Pulmonary artery endothelial cell (primary cell): ENCODE data around the gene SLC45A2. TPM values are rescaled to one million over a fixed set of nuclear protein-coding genes. Genes with fewer than 3 reads are reported as not detected.

Experiments used
- DNase-seq: peaks from one replicate; pipeline ENCODE4 v3.0.0-alpha.2; 2011; ENCODE audit warnings: low read depth, low spot score
- total RNA-seq: library from RNA; depleted of rRNA; stranded (reverse); fragments of >200 nt; gene quantifications from 2 replicates; pipeline ENCODE4 v1.2.3, GENCODE V29; 2014

Gene SLC45A2
- total RNA-seq, 1 donor from 2014 or later, result 0.13 TPM

DNA sequence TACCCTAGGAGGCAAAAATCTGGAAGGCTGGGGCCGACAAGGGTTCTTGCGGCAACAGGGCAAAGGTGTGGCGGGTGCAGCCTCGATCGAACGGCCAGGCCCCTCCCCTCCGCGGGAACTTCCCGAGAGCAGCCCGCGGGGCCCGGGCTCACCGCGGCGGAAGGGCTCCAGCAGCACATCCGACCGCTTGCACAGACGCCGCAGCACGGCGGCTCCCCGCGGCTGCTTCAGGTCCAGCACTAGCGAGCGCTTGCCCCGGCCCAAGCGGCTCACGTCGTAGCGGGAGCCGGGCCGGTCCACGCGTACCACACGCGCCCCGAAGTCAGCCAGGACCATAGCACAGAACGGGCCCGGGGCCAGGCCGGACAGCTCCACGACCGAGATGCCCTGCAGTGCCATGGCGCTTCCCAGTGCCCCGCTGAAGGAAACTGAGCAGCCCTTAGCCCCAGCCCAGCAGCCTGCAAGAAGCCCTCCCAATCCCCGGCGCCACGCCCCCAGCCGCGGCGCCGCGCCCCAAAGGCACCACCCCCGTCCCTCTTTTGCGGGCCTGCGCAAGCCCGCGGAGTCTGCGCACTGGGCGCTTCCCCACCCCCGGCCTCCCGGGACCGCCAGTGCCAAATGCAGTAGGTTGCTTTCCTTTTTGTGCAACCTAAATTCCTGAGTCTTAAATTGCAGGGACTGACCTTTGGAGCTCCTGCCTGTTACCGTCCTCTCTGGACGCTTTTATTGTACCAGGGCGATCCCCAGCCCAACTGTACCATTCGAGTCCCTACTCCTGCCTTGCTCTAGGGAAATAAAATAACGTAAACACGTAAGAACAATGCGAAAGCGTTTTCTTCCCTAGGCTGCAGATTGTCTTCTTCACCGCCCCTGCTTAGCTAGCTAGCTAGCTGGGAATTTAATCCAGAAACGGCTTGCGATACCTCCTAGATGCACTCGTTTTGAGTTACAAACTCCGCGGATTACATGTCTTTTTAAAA is 23.4 kb upstream of the SLC45A2 start, which contains the start of gene AMACR:
Gene AMACR, minus strand, starts transcription at position 430 of the 980 bp plus-strand sequence. Its CDS starts 31 bp downstream, at position 399.
- peak; percentile 51 for DNase-seq

DNA sequence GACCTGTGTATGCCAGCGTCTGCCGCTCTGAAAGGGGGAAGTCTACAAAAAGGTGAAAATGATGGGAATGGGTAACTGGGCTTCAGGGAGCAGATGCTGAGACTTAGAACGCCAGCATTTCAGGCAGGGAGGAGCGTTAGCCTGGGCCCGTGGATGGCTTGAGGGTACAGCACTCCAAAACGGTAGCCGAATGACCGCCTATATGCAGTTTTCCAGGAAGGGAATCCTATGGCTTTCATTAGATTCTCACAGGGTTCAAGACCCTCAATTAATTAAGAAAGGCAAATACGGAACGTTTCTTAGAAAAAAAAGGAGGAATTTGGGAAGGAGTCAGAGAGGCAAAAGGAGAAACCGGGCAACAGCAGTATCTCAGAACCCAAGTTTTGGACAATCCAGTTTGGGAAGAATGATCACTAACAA is 22.7 kb upstream of the SLC45A2 start:
- DNase-seq, result no peak

DNA sequence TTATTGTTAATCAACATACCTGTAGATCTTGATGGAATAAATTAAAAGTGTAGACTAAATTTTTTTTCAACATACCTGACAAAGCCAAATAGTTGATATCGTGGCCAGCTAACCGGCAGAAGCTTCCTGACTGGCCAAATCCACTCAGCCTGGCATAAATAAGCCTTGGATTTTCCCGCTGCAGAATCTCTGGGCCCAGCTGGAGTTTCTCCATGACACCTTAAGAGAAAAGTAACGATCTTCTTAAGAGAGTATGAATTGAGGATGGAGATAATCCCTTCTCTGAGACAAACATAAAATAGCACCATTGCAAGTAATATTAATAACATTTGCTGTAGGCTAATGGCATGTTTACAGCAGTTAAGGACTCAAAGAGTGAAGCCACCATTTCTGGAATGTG is 21.2 kb upstream of the SLC45A2 start:
- no peak for DNase-seq

DNA sequence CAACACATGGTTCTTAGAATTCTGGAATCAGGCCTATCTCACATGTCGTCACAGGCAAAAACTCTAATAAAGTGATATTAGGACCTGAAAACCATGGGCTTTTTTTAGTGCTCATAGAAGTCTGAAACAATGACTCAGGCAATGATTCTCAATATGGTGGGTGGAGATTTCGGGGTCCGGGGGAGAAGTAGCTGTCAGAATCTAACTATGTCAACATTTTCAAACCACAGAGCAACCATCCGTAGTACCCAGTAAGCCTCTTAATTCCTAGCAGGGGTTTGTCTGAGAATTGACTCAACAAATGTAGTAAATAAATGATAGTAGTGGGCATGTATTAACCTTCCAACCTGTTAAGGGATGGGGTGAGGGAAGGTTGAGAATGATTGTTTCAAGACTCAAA is 20.7 kb upstream of the SLC45A2 start:
- no peak for DNase-seq

DNA sequence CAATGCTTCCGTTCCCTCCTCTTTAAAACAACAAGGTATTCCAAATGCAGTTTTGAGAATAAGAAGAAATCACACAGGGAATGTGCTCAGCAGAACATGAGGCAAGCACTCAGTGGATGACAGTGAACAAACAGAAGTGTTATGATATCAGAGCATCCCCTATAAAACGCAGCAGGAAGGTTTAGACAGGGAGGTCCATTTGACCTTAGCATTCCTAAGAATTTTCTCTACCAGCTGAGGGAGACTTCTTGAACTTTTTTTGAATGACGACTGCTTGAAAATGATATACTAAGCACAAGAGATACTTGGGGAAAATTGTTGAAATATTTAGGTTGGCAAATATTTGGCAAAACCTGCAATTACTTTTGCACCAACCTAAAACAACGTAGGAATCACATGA is 19.4 kb upstream of the SLC45A2 start:
- DNase-seq, result no peak

DNA sequence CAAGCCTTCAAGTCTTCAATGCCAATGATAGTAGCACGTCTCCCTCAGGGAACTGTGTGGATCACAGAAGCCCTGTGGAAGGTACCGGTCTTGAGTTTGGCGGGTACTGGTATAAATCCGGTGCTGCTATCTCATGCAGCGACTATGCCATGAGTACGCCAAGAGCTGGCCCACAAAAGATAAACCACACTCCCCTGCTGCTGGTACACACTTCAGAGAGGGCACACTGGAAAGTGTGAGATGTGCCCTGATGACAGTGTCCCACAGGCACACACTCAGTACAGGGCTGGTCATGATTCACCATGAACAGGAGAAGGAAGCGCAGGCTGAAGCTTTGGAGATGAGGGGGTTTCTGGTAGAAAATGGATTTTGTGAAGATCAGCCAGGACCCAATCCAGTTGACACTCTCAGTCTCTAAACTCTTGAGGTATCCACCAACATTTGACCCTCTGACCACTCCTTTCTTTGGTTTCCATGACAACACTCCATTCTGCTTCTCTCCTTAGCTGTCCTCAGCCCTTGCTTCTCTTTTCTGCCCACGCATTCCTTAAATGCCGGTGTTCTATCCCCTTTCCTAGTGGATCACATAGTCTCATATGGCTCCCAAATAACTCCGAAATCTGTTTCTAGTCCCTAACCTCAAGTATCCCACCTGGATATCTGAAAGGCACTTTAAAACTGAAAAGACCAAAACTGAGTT is 18.3 kb upstream of the SLC45A2 start:
- no peak for DNase-seq

DNA sequence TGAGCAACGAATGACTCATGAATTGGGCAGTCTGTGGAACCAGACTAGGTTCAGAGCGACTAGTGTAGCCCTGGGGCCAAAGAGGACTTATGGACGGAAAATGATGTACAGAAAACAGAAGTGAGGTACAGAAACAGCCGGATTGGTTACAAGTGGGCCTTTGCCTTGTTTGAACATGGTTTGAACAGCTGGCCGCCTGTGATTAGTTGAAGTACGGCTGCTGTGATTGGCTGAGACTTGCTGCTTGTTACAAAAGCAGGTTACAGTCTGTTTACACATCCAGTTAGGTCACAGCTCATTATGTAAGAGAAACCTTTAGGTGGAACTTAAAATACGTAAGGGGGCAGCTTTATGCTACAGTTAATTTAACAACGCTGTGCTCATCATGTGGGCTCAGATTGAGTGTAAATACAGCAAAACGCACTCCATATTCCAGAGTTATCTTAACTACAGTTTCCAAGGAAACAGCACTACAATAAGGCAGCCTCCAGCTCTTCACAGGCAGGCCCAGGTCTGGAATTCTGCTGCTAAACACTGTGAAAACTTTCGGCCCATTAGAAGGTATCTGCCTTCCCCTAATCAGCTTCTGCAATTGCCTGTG is 16.8 kb upstream of the SLC45A2 start:
- no peak for DNase-seq

DNA sequence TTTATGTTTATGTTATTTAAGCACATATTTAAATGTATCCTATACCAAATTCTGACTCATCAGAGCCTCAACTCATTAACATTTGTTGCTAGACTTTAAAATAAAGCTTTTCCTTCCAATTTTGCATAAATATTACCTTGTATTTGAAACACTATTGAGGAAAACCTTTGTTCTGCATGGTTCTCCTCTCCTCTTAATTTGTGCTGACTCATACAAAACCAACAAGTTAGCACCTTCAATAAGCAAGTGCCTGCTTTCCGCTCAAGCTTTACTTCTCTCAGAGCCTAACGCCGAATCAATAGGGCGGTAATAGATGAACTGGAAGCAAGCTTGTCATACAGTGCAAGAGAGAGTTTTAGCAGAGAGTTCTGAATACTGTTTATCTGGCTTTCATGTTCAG is 15.5 kb upstream of the SLC45A2 start:
- no peak for DNase-seq

DNA sequence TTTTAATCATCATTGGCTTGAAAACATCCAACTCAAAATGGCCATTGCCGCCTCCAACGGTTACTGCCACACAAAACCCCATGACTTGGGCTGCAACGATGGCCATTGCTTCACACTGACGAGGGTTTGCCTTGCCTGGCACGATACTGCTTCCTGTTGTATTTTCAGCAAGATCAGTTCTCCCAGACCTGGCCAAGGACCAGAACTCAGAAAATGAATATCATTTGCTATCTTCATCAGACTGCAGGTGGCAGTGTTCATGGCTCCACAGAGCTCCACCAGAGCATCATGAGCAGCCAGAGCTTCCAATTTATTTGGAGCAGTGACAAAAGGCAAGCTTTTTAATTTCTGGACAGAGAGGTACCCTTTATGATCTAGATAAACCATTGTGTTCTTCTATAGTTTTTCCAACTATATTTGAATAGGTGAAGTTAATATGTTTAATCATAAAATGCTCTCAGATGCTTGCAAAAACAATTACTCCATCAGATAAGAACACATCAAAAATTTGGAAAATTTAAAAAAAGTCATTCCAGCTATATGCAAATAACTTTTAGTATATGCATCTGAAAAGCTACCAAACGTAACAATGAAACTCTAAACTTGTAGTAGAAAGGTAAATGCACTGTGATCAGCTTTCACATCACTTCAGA is 13.0 kb upstream of the SLC45A2 start:
- peak; percentile 64 for DNase-seq

DNA sequence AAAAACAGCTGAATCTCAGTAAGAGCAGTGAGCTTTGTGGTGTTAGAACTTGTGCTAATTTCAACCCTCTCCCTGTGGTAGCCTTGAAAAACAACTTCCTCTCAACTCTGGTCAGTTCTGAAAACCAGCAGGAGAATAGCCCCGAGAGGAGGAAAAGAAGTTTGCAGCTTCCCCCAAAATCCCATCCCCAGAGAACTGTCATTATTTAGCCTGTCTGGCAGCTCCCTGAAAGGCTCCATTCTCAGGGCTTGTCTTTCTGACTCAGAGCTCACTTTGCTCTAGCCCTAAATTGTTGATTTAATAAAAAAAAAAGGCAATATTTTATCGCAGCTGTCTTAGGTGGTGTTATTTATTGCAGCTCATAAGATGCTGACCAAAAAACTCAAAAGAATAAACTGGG is 11.4 kb upstream of the SLC45A2 start:
- DNase-seq, result no peak

DNA sequence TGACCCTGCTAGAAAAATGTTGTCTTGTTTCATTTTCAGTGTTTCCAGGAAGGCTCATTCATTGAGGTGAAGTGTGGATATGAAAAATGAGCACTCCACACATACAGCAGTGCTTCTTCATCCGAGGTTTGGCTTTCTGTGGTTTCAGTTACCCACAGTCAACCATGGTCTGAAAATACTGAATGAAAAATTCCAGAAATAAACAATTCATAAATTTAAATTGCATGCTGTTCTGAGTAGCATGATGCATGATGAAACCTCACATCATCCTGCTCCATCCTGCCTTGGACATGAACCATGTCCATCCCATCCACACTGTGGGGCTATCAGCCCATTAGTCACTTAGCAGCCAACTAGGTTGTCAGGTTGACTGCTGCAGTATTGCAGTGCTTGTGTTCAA is 10.4 kb upstream of the SLC45A2 start:
- DNase-seq, result no peak

DNA sequence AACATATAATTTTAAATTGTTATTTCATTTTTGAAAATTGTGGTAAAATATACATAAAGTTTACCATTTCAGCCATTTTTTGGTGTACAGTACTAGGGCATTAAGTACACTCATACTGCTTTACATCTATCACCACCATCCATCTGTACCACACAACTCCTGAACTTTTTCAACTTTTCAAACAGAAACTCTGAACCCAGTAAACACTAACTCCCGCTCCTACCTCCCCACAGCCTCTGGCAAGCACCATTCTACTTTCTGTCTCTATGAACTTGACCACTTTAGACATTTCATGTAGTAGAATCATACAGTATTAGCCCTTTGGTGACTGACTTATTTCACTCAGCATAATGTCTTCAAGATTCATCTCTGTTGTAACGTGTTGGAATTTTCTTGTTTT is 8.4 kb upstream of the SLC45A2 start:
- DNase-seq, result no peak

DNA sequence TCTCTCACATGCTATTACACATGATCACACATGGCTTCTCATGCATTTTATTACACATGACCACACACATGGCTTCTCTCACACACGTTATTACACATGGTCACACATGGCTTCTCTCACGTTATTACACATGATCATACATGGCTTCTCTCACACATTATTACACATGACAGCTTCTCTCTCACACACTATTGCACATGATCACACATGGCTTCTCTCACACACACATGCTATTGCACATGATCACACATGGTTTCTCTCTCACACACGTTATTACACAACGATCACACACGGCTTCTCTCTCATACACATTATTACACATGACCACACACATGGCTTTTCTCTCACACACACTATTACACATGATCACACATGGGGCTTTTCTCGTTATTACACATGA is 954 bp upstream of the SLC45A2 start:
- no peak for DNase-seq

DNA sequence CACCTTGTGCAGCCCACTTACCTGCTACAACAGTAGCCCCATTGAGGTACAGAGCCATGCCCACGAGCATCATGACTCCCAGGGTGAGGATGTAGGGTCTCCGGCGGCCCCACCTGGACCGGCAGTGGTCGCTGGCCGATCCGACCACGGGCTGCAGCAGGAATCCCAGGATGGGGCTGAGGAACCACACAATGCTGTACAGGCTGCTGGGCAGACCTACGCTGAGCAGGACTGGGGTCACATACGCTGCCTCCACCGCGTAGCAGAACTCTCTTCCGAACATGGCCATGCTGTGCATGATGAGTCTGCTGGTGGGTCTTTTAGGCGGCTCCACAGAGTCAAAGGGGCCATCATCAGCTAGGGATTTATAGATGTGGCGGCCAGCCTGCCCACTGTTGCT is 315 bp downstream of the SLC45A2 start:
- DNase-seq, result no peak

DNA sequence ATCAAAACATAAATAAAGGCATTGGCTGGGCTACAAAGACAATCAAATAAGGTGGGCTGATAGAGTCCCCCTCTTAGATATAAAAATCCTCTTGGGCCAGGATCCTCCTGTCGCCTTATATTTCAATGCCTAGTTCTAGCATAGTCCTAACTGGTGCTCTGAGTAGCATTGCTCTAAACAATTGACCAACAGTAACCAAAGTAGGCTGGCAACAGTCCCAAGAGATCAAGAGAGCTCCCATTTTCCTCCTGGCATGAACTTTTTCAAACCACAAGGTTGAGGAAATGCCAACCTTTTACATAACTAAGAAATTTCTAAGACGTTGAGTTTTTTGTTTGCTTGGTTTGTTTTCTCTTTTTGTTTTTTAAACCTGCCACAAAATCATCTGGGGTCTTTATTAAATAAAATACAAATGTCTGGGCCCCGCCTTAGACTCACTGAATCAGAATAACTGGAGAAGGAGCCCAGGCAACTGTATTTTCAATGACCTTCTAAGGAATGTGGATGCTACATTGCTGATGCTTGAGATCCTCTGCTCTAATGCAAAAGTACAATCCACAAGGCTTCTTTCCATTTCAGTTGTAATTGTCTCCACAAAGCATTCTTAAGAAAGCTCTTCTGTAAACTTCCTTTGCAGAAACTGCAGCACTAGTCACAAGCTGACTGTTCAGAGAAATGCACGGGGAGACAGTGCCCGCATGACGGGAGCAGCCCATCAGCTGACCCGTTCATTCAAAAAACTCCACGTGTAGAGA is 2.9 kb downstream of the SLC45A2 start:
- DNase-seq, result no peak

DNA sequence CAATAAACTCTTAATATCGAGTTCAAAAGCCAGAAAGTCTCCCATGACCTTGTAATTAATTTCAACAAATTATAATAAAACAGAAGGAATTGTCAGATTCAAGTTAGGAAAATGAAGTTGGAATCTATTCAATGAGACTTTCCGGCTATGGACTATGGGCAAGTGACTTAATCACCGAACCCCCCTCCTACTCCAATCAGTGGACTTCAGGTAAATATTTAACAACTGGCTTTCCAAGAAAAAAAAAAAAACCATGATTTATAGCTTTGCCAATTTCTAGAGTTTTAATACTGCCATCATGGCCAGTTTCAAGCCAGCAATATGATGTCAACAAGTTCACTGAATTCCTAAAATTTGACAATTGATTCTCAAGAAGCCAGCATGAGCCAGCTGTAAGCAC is 4.5 kb downstream of the SLC45A2 start:
- DNase-seq, result no peak

DNA sequence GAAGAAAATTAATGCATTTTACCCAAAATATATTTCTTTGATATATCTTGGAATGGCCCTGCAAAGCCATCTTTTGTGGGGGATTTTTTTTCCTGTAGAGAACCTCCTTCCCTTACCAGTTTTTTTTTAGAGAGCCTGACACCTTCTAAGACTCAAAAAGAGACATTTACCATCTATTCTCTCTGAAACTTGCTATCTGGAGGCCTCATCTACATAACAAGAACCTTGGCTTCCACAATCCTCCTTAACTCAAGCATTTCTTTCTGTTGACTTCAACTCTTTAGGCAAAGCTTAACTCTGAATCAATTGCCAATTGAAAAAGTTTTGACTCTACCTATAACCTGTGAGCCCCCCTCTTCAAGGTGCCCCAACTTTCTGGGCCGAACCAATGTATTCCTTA is 6.2 kb downstream of the SLC45A2 start:
- DNase-seq, result no peak

DNA sequence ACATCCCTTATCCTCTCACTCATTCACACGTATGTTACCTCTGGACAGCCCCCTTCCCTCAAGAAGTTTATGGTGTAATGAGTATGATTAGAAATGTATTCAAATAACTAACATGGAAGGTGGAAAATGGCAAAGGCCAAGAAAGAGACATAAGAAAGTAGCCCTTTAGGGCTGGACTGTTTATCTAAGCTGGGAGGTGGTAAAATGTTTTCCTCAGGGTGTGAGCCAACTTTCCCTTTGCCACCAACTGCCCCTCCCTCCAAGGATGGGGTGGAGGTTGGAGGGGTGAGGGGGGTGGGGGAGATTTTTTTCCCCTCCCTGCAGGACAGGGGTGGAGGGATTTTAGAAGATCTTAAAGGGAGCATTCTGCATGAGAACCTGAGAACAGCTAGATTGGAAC is 8.2 kb downstream of the SLC45A2 start:
- DNase-seq, result no peak

DNA sequence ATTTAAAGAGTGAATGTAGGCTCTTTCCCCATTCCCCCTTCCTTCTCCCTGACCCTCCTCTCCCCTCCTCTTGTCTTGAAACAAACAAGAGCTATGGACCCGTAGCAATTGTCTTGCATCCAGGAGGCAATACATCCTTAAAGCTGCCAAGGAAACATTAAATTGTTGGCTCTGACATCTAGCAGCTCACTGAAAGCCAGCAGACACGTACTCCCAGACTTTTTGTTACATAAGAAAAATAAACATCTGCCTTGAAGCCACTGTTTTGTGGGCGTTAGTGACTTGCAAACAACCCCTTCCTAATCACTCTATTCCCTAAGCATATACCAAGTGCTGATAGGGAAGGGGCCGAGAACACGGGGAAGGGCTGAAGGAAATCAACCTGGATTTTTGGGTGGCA is 8.6 kb downstream of the SLC45A2 start:
- DNase-seq, result no peak

DNA sequence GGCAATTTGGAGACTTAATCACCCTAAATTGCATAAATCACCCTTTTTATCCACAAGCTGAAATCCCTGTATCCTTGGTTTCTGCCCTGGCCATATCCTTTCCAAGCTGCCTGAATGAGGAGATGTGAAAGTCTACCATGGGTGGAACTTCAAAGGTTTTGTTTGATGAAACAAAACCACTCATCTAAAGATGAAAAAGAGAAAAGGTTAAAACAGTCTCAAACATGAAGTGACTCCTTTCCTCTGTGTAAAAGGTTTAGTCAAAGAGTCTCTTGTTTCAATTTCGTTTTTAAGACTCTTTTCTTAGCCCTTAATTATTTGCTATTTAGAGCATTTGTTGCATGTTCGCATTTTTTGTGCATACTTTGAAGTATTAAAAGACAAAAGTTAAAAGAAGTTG is 11.2 kb downstream of the SLC45A2 start:
- DNase-seq, result no peak
